CD14-positive monocyte (primary cell): ENCODE data around the gene PHF12. TPM values are rescaled to one million over a fixed set of nuclear protein-coding genes. Genes with fewer than 3 reads are reported as not detected.

ENCODE experiments used
- DNase-seq, 3 donors: peaks; one replicate each; pipeline ENCODE4 v3.0.0-alpha.2; 2011 to 2022
- H2AFZ ChIP-seq: 2 replicates; pipeline ENCODE4 v1.6.0; 2012; ENCODE audit warnings: mild to moderate bottlenecking, low read depth, low read length, inconsistent platforms; ENCODE audit not compliant: insufficient read depth, poor library complexity, severe bottlenecking
- H3K27ac ChIP-seq, 2 donors: 1 replicate in 1 of 2; 2 replicates in 1 of 2; pipeline ENCODE4 v1.5.1; 2012 to 2013; ENCODE audit warnings: low read length in 2 of 2, control low read depth in 1 of 2, inconsistent platforms in 1 of 2, low read depth in 1 of 2, mild to moderate bottlenecking in 1 of 2
- H3K27me3 ChIP-seq, 2 donors: one replicate each; pipeline versions ENCODE4 v1.6.0 to v1.6.1; 2011 to 2013; ENCODE audit warnings: low read length in 2 of 2; ENCODE audit not compliant: control insufficient read depth in 2 of 2, insufficient read depth in 2 of 2
- H3K36me3 ChIP-seq, 2 donors: replicated peaks in 1 of 2; 1 replicate in 1 of 2; 2 replicates in 1 of 2; pipeline versions ENCODE4 v1.5.1 to v1.6.1; 2012 to 2013; ENCODE audit warnings: low read length in 2 of 2, control low read depth in 1 of 2, inconsistent platforms in 1 of 2, mild to moderate bottlenecking in 1 of 2; ENCODE audit not compliant: insufficient read depth in 2 of 2, control insufficient read depth in 1 of 2
- H3K4me1 ChIP-seq, 2 donors: 1 replicate in 1 of 2; 2 replicates in 1 of 2; pipeline versions ENCODE4 v1.5.1 to v1.6.1; 2012 to 2013; ENCODE audit warnings: low read length in 2 of 2, control low read depth in 1 of 2, inconsistent platforms in 1 of 2, mild to moderate bottlenecking in 1 of 2, moderate library complexity in 1 of 2; ENCODE audit not compliant: insufficient read depth in 2 of 2, control insufficient read depth in 1 of 2
- H3K4me2 ChIP-seq: replicated peaks from 2 replicates; pipeline ENCODE3; 2012; ENCODE audit warnings: low read length, moderate library complexity, mild to moderate bottlenecking; ENCODE audit not compliant: poor library complexity, severe bottlenecking; ENCODE audit errors: extremely low read depth
- H3K4me3 ChIP-seq, 3 experiments: fragments of 200-600 bp in 1 of 3; sonication (generic) in 1 of 3; replicated peaks in 1 of 3; 1 replicate in 2 of 3; 2 replicates in 1 of 3; pipeline ENCODE4 v1.5.1; 2011 to 2013; ENCODE audit warnings: low read length in 3 of 3, mild to moderate bottlenecking in 3 of 3, control low read depth in 2 of 3, low read depth in 2 of 3, inconsistent platforms in 1 of 3, moderate library complexity in 1 of 3
- H3K79me2 ChIP-seq: 2 replicates; pipeline ENCODE4 v1.6.0; 2012; ENCODE audit warnings: mild to moderate bottlenecking, control low read depth, inconsistent platforms, low read length, moderate library complexity; ENCODE audit not compliant: insufficient read depth
- H3K9ac ChIP-seq: 2 replicates; pipeline ENCODE4 v1.6.0; 2017; ENCODE audit warnings: low read length, mild to moderate bottlenecking; ENCODE audit not compliant: insufficient read depth, poor library complexity, severe bottlenecking
- H3K9me3 ChIP-seq, 2 donors: replicated peaks in 1 of 2; 1 replicate in 1 of 2; 2 replicates in 1 of 2; pipeline versions ENCODE4 v1.5.1 to v1.6.1; 2012 to 2013; ENCODE audit warnings: low read length in 2 of 2, control low read depth in 1 of 2; ENCODE audit not compliant: control insufficient read depth in 1 of 2, insufficient read depth in 1 of 2
- H4K20me1 ChIP-seq: 2 replicates; pipeline ENCODE4 v1.6.0; 2012; ENCODE audit warnings: mild to moderate bottlenecking, low read length, control low read depth, moderate library complexity; ENCODE audit not compliant: insufficient read depth
- H3K27ac Mint-ChIP-seq, 7 donors: one replicate each; pipeline ENCODE4 v1.8.0; 2020; ENCODE audit warnings: mild to moderate bottlenecking in 7 of 7, mixed read lengths in 7 of 7, moderate library complexity in 6 of 7, inconsistent platforms in 2 of 7
- H3K27me3 Mint-ChIP-seq, 3 donors: one replicate each; pipeline ENCODE4 v1.8.0; 2021 to 2022; ENCODE audit warnings: low read depth in 3 of 3, mild to moderate bottlenecking in 3 of 3, mixed read lengths in 3 of 3, moderate library complexity in 3 of 3, inconsistent platforms in 1 of 3
- H3K36me3 Mint-ChIP-seq, 2 donors: one replicate each; pipeline ENCODE4 v1.8.0; 2020; ENCODE audit warnings: mixed read lengths in 2 of 2, inconsistent platforms in 1 of 2, mild to moderate bottlenecking in 1 of 2
- H3K4me1 Mint-ChIP-seq: one replicate; pipeline ENCODE4 v1.8.0; 2020; ENCODE audit warnings: mild to moderate bottlenecking, mixed read lengths
- H3K4me3 Mint-ChIP-seq, 2 donors: one replicate each; pipeline ENCODE4 v1.8.0; 2020; ENCODE audit warnings: mild to moderate bottlenecking in 2 of 2, mixed read lengths in 2 of 2, moderate library complexity in 1 of 2
- H3K9me3 Mint-ChIP-seq, 7 donors: one replicate each; pipeline ENCODE4 v1.8.0; 2020 to 2022; ENCODE audit warnings: mixed read lengths in 7 of 7, mild to moderate bottlenecking in 6 of 7, moderate library complexity in 6 of 7, inconsistent platforms in 2 of 7
- CTCF ChIP-seq: fragments of 200-600 bp; IDR thresholded peaks from one replicate; pipeline ENCODE4 v1.8.0; 2022; ENCODE audit warnings: antibody characterized with exemption, mild to moderate bottlenecking
- WGBS: methylation state at CpG from one replicate; pipeline ENCODE4 v1.1.5; 2013; ENCODE audit warnings: missing lambda C conversion rate; ENCODE audit not compliant: insufficient coverage; 5-methylcytosine and 5-hydroxymethylcytosine counted together
- intact Hi-C, 2 donors: fragments of 100-400 bp; cut with micrococcal nuclease; formaldehyde crosslinking; loops; one replicate each; pipeline versions ENCODE4 v1.15.0 to v1.15.1; 2023
- polyA plus RNA-seq, 3 donors: library from polyadenylated mRNA; depleted of rRNA in 1 of 3; unstranded in 2 of 3; stranded (reverse) in 1 of 3; fragments of 300-500 nt in 2 of 3; fragments of >200 nt in 1 of 3; fragmentation: Illumina TruSeq in 2 of 3; gene quantifications; 1 replicate in 2 of 3; 2 replicates in 1 of 3; pipeline ENCODE4 v1.2.3, GENCODE V29; 2012 to 2021

The PHF12 gene
- polyA plus RNA-seq, 3 donors, result 1.4 to 62.5 (median 2.5) TPM

GRCh38 chr17:28911411-28912045 lies 39.8 kb downstream of the PHF12 start:
- Mint-ChIP-seq H3K27ac (peak overlapping the region in 1 of 7 donors; percentile 26), H3K4me1 (no peaks in the 10 kb centered on the region), H3K27me3 (peaks cover 0 to 1% (median 0%) of the 10 kb centered on the region in 3 donors), H3K36me3 (peaks cover 93 to 95% of the 10 kb centered on the region in 2 donors), H3K4me3 (no peak overlapping the region), H3K9me3 (no peaks in the 10 kb centered on the region)
- intact Hi-C loops, result no loop called here
- H4K20me1 ChIP-seq, result peaks cover 79% of the 10 kb centered on the region
- H3K4me2 ChIP-seq, result no peak overlapping the region
- no peak for DNase-seq
- no peak overlapping the region for H3K4me3 ChIP-seq
- no peak for TF ChIP-seq CTCF
- peak overlapping the region in 1 of 2 donors; percentile 43 for H3K27ac ChIP-seq
- no peak overlapping the region for H3K9ac ChIP-seq
- H3K36me3 ChIP-seq, result peaks cover 98 to 100% of the 10 kb centered on the region in 2 donors
- H2AFZ ChIP-seq, result no peak overlapping the region
- no peaks in the 10 kb centered on the region for H3K27me3 ChIP-seq
- peaks cover 10% of the 10 kb centered on the region for H3K79me2 ChIP-seq
- no peaks in the 10 kb centered on the region for H3K4me1 ChIP-seq
- no peaks in the 10 kb centered on the region for H3K9me3 ChIP-seq
- 97% methylated on average over 12 of the region's 13 CpGs for WGBS

GRCh38 chr17:28910534-28910933 lies 40.8 kb downstream of the PHF12 start:
- WGBS, result no CpG with 5 or more reads among the region's 1 CpG
- Histone ChIP-seq H2AFZ (no peak overlapping the region), H3K4me3 (no peak overlapping the region), H3K9me3 (no peaks in the 10 kb centered on the region), H4K20me1 (peaks cover 79% of the 10 kb centered on the region), H3K4me1 (no peaks in the 10 kb centered on the region), H3K79me2 (peaks cover 10% of the 10 kb centered on the region), H3K9ac (no peak overlapping the region), H3K4me2 (no peak overlapping the region), H3K27ac (no peak overlapping the region), H3K36me3 (peaks cover 97 to 100% of the 10 kb centered on the region in 2 donors), H3K27me3 (no peaks in the 10 kb centered on the region)
- Mint-ChIP-seq H3K27me3 (peaks cover 0 to 1% (median 0%) of the 10 kb centered on the region in 3 donors), H3K36me3 (peaks cover 90 to 94% of the 10 kb centered on the region in 2 donors), H3K9me3 (no peaks in the 10 kb centered on the region), H3K4me1 (no peaks in the 10 kb centered on the region), H3K27ac (peak overlapping the region in 1 of 7 donors; percentile 40), H3K4me3 (no peak overlapping the region)
- intact Hi-C loops, result no loop called here
- no peak for TF ChIP-seq CTCF
- DNase-seq, result no peak
